WTC11 (cell line): Measurements from ENCODE around the gene SGMS1.

Source experiments
- ATF6 ChIP-seq: sonication (generic); formaldehyde crosslinking; IDR thresholded peaks from 2 replicates; pipeline ENCODE4 v1.8.1; 2023; ENCODE audit warnings: mild to moderate bottlenecking, missing genetic modification reagents
- CTCF ChIP-seq: fragments of 200-600 bp; IDR thresholded peaks from 2 replicates; pipeline ENCODE4 v1.8.0; 2022; ENCODE audit warnings: antibody characterized with exemption
- NR3C1 ChIP-seq: sonication (generic); formaldehyde crosslinking; conservative IDR thresholded peaks from 2 replicates; pipeline ENCODE4 v1.8.1; 2023; ENCODE audit warnings: low read depth, mild to moderate bottlenecking, missing genetic modification reagents
- OVOL2 ChIP-seq: fragments of 250-450 bp; sonication (Bioruptor Pico); IDR thresholded peaks from 2 replicates; pipeline ENCODE4 v1.9.0; 2021; ENCODE audit warnings: mild to moderate bottlenecking, borderline replicate concordance
- PRRX2 ChIP-seq: fragments of 250-450 bp; sonication (Bioruptor Pico); IDR thresholded peaks from 2 replicates; pipeline ENCODE4 v1.8.0; 2021; ENCODE audit warnings: mild to moderate bottlenecking
- SP1 ChIP-seq: sonication (generic); formaldehyde crosslinking; conservative IDR thresholded peaks from 2 replicates; pipeline ENCODE4 v1.8.1; 2022; ENCODE audit warnings: missing genetic modification reagents
- USF2 ChIP-seq: sonication (generic); formaldehyde crosslinking; IDR thresholded peaks from 2 replicates; pipeline ENCODE4 v1.8.1; 2023; ENCODE audit warnings: mild to moderate bottlenecking, missing genetic modification reagents, moderate library complexity

GRCh38 chr10:50470345-50470744 is 153.4 kb downstream of the SGMS1 start:
- no peak for TF ChIP-seq CTCF
- no peak for TF ChIP-seq PRRX2 (CRISPR knock-in tag)
- TF ChIP-seq USF2 (CRISPR knock-in tag), result no peak
- no peak for TF ChIP-seq SP1 (CRISPR knock-in tag)
- no peak for TF ChIP-seq OVOL2
- no peak for TF ChIP-seq NR3C1 (CRISPR knock-in tag)
- TF ChIP-seq ATF6 (CRISPR knock-in tag), result no peak
